Activated naive CD4-positive, alpha-beta T cell (primary cell): ENCODE measurements around the gene TMEM179.
"Not testable (repeated sequence)": the region's sequence is repeated elsewhere in the genome, so short reads cannot be mapped to it uniquely, and the experiment has no call there.

Source experiments
- DNase-seq, 4 experiments: peaks; one replicate each; lab custom pipeline; 2025; lab: John Stamatoyannopoulos, UW

The TMEM179 gene

GRCh38 chr14:104637546-104638003 is 33.0 kb upstream of the TMEM179 start:
- DNase-seq: no peak

- DNase-seq: not testable (repeated sequence)
Observed at GRCh38 chr14:104636846-104637545, 32.4 kb upstream of the TMEM179 start.

- no peak for DNase-seq
Observed at GRCh38 chr14:104636131-104636530, 31.6 kb upstream of the TMEM179 start.

GRCh38 chr14:104635717-104636116 is 31.1 kb upstream of the TMEM179 start:
- DNase-seq: no peak

- no peak for DNase-seq
Observed at GRCh38 chr14:104634886-104635570, 30.5 kb upstream of the TMEM179 start.

DNA sequence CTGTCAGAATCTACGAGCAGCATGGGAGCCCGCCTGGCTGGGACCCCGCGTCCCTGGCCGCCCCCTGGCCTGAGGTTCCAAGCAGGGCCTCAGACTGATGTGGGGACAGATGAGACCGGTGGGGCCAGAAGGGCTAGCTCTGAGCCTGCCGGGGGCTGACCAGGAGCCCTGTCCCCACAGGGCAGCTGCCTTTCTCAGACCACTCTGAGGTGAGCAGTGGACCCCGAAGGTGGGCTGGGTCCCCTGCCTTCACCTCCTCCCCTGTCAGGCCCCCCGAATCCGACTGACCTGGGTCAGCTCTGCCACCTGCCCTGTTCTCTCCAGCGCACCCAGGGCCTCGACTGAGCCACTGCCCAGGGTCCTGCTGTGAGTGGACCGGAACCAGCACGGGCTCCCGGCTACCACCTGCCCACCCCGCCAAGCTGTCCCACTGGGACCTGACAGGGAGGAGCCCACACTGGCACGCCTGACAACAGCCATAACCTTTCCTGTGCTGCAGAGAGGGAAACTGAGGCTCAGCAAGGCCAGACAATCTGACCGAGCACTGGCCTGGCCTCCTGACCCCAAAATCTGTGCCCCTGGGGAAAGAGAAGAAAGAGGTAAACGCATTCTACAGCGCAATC is 29.7 kb upstream of the TMEM179 start:
- DNase-seq: no peak

DNA sequence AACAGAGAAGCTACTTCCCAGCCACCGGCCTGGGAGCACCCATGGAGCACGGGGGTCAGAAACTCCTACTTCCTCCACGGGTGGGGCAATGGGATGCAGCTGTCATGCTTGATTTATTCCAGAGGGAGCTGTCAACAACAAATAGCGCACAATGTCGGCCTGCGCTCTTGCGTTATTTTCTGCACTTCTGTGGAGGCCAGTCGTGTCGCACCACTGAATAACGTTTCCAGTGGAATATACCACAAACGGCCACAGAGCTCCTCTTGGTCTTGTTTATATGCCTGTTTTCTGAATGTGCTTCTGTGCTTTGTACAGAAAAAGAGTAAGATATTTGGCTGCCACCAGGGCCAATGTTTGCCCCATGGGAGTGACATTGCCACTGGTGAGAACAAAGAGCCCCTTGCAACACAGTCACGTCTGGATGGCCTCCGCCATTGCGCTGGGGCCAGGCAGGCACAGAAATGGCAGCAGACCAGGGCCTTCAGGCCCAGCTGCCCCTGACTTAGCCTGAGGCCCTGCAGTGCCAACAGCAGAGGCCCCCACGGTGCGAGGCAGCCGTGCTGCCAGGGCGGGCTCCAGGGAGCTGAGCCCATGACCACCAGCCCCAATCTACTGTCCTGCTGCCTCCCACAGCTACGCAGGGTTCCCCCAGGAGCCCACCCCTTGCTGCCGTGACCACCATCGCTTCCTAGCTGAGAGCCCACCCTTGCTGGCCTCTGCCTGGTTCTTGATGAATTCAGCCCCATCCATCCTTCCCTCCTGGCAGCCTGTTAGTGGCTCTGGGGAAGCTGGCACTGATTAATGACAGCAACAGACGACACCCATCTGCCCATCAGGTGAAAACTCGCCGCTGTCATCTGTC is 28.9 kb upstream of the TMEM179 start:
- no peak for DNase-seq

GRCh38 chr14:104632781-104633180 is 28.2 kb upstream of the TMEM179 start:
- DNase-seq: no peak

- no peak for DNase-seq
Observed at GRCh38 chr14:104624939-104625338, 20.4 kb upstream of the TMEM179 start.

DNA sequence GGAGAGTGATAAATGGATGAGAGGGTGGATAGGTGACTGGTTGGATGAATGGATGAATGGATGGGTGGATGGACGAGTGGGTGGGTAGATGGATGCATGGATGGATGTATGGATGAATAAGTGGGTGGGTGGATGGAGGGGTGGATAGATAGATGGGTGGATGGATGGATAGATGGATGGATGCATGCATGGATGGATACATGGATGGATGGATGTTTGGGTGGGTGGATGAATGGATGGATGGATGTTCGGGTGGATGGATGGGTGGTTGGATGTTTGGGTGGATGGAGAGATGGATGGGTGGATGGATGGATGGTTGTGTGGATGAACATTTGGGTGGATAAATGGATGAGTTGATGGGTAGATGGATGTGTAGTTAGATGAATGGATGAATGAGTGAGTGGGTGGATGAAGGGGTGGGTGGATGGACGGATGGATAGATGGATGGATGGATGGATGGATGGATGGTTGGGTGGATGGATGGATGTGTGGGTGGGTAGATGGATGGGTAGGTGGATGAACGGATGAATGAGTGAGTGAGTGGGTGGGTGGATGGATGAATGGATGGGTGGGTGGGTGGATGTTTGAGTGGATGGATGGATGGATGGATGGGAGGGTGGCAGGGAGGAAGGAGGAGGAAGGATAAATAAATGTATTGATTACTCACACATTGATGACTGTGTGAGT is 9.7 kb upstream of the TMEM179 start:
- DNase-seq: no peak

GRCh38 chr14:104611881-104612280 is 7.3 kb upstream of the TMEM179 start:
- no peak for DNase-seq

DNA sequence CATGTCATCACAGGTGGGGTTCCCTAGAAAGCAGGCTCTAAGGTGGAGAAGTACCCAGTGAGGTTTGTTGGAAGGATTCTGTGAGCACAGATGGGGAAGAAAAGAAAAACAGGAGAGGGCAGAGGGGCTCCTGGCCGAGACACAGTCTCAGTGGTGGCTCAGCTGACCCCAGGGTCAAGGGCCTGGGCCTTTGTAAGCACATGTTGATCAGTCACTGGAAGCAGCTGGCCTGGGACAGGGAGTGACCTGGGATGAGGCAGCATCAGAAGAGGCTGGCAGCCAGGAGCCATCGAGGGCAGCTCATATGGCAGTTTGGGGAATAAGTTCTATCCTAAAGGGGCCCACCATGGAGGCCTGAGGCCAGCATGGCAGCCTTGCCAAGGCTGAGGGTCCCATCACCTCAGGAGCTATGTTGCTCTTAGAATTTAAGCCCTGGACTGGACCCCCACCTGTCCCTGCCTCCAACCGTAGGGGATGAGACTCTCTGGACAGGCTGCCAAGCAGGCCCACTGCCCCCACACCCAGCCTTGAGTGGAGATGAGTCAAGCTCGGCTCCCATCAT is 6.3 kb upstream of the TMEM179 start:
- DNase-seq: no peak

- no peak for DNase-seq
Observed at GRCh38 chr14:104609666-104610065, 5.1 kb upstream of the TMEM179 start.

DNA sequence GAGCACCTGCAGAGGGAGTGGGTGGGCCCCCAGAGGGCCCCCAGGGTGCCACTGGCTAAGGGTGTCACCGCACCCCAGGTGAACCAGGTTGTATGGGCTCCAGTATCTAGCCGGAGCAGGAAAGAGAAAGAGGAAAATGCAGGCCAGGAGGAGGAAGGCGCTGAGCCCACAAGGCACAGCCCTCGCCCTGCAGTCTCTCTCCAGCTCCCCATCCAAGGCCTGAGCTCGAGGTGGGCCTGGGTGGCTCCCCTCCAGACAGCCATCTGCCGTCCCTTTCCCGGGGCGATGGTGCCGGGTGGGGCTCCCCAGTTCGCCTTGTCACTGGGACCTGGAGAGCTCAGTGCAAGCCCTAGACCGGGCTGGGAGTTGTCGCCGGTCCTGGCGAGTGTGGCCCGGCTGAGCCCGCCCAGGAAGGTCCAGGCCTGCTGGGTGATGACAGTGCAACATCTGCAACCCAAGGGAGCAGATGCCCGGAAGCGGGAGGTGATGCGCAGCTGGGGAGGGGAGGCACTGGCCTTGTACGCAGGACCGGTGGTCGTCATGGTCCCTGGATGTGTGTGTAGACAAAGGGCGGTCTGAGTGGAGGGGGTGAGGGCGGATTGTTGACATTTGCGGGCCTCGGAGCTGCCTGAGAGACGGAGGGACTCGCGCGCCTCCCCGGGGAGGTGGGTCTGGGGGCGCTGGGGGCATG is 716 bp downstream of the TMEM179 start:
- no peak for DNase-seq

DNA sequence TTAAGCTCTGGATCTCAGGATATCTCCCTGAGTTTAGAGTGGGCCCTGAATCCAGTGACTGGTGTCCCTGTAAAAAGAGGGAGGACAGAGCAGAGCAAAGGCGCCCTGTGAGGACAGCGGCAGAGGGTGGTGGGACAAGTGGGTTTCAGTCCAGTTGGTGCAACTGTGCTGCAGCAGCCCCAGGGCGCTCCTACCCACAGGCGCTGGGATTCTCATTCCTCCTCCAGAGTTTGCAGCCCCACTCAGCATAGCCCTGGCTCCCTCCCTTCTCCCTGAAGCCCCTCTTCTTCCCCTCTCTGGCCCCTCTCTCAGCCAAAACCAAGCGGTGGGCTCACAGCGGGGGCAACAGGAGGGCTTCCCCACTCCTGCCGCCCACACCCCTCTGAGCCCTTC is 1.6 kb downstream of the TMEM179 start:
- DNase-seq: no peak

GRCh38 chr14:104602315-104602932 is 2.1 kb downstream of the TMEM179 start:
- DNase-seq: no peak

DNA sequence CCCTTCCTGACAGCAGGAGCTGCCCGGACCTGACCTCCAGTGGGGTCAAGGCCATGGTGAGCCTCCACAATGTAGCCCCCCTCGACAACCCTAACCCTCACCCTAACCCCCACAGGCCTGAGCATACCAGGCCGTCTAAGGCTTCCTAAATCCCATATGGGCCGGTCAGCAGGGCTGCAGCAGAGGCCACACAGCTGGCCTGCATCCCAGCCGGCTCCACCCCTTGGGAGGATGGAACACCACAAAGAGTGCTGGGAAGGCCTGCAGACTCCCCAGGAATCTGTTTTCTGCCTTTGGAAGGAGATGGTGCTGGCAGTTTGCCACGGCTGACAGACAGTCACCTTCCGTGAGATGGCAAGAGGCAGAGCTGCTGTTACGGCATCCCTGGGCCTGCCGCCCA is 2.8 kb downstream of the TMEM179 start:
- no peak for DNase-seq

- DNase-seq: no peak
Observed at GRCh38 chr14:104600805-104601204, 3.8 kb downstream of the TMEM179 start.

DNA sequence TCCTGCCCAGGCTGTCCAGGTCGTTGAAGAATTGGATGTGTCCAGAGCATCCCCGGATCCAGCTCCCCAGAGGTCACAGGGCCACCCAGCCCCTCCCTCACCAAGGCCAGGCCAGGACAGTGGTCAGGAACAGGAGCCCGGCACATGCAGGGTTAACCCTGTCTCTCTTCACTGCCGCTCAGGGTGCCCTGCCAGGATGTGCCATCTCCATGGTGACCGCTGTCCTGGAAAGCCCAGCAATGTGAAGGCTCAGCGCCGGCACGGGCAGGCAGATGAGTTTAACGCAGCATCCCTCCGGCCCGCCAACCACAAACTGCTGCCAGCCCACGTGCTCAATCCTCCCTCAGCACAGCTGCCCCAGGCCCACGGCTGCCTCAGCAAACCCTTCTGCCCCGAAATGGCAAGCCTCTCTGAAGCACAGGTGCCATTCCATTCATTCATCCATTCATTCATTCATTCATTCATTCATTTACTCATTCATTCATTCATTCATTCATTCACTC is 4.4 kb downstream of the TMEM179 start:
- DNase-seq: no peak

GRCh38 chr14:104599446-104599845 is 5.1 kb downstream of the TMEM179 start:
- no peak for DNase-seq
